T-helper 1 cell treated with Interleukin-12 subunit alpha and Interleukin-12 subunit beta and Interleukin-4 antibody, amounts not matched to agents 30 μg/mL and 1 μg/mL, for 36 hours (primary cell): ENCODE results near the gene MINDY2.
"Not testable (repeated sequence)": the region's sequence is repeated elsewhere in the genome, so short reads cannot be mapped to it uniquely, and the experiment has no call there.

Source experiments
- H3K27ac Mint-ChIP-seq: one replicate; pipeline ENCODE4 v1.8.0; 2021; ENCODE audit warnings: mild to moderate bottlenecking, mixed read lengths
- H3K27me3 Mint-ChIP-seq: one replicate; pipeline ENCODE4 v1.8.0; 2021; ENCODE audit warnings: low read depth, mixed read lengths
- H3K36me3 Mint-ChIP-seq: one replicate; pipeline ENCODE4 v1.8.0; 2021; ENCODE audit warnings: low read depth, mixed read lengths
- H3K4me1 Mint-ChIP-seq: one replicate; pipeline ENCODE4 v1.8.0; 2021; ENCODE audit warnings: low read depth, mixed read lengths
- H3K4me3 Mint-ChIP-seq: one replicate; pipeline ENCODE4 v1.8.0; 2021; ENCODE audit warnings: mild to moderate bottlenecking, moderate library complexity, mixed read lengths
- H3K9me3 Mint-ChIP-seq: one replicate; pipeline ENCODE4 v1.8.0; 2021; ENCODE audit warnings: mixed read lengths

The MINDY2 gene

GRCh38 chr15:58833681-58834426 lies 62.8 kb downstream of the MINDY2 start:
- H3K4me1 Mint-ChIP-seq, H3K27ac Mint-ChIP-seq, H3K4me3 Mint-ChIP-seq, H3K27me3 Mint-ChIP-seq, H3K9me3 Mint-ChIP-seq, H3K36me3 Mint-ChIP-seq: not testable (repeated sequence)

- H3K36me3 Mint-ChIP-seq = peaks cover 4% of the 10 kb centered on the region
- H3K27ac Mint-ChIP-seq = no peak overlapping the region
- no peaks in the 10 kb centered on the region for H3K27me3 Mint-ChIP-seq
- H3K9me3 Mint-ChIP-seq = no peaks in the 10 kb centered on the region
- no peak overlapping the region for H3K4me3 Mint-ChIP-seq
- H3K4me1 Mint-ChIP-seq = no peaks in the 10 kb centered on the region
Measured at GRCh38 chr15:58839485-58839884, 68.4 kb downstream of the MINDY2 start.

- Mint-ChIP-seq H3K27ac (no peak overlapping the region), H3K4me1 (no peaks in the 10 kb centered on the region), H3K36me3 (peaks cover 4% of the 10 kb centered on the region), H3K9me3 (no peaks in the 10 kb centered on the region), H3K27me3 (no peaks in the 10 kb centered on the region), H3K4me3 (no peak overlapping the region)
Measured at GRCh38 chr15:58840048-58840447, 68.9 kb downstream of the MINDY2 start.

GRCh38 chr15:58842713-58843396 lies 71.8 kb downstream of the MINDY2 start:
- no peak overlapping the region for H3K27ac Mint-ChIP-seq
- H3K36me3 Mint-ChIP-seq = peaks cover 18% of the 10 kb centered on the region
- no peak overlapping the region for H3K4me3 Mint-ChIP-seq
- H3K9me3 Mint-ChIP-seq = no peaks in the 10 kb centered on the region
- no peaks in the 10 kb centered on the region for H3K27me3 Mint-ChIP-seq
- H3K4me1 Mint-ChIP-seq = no peaks in the 10 kb centered on the region

GRCh38 chr15:58851205-58851604 lies 80.1 kb downstream of the MINDY2 start:
- peaks cover 29% of the 10 kb centered on the region for H3K36me3 Mint-ChIP-seq
- not testable (repeated sequence) for H3K27ac Mint-ChIP-seq, H3K9me3 Mint-ChIP-seq

GRCh38 chr15:58852347-58852746 lies 81.2 kb downstream of the MINDY2 start:
- Mint-ChIP-seq H3K27me3 (no peaks in the 10 kb centered on the region), H3K4me1 (no peaks in the 10 kb centered on the region), H3K27ac (no peak overlapping the region), H3K4me3 (no peak overlapping the region), H3K9me3 (no peaks in the 10 kb centered on the region), H3K36me3 (peaks cover 27% of the 10 kb centered on the region)

More at GRCh38 chr15:58851205-58851604, 80.1 kb downstream of the MINDY2 start:
- H3K27me3 Mint-ChIP-seq, H3K4me1 Mint-ChIP-seq, H3K4me3 Mint-ChIP-seq: not testable (repeated sequence)

- Mint-ChIP-seq H3K27me3 (no peaks in the 10 kb centered on the region), H3K9me3 (no peaks in the 10 kb centered on the region), H3K27ac (no peak overlapping the region), H3K36me3 (peaks cover 14% of the 10 kb centered on the region), H3K4me3 (no peak overlapping the region), H3K4me1 (no peaks in the 10 kb centered on the region)
Measured at GRCh38 chr15:58854593-58854992, 83.5 kb downstream of the MINDY2 start.

GRCh38 chr15:58856086-58856485 lies 85.0 kb downstream of the MINDY2 start:
- Mint-ChIP-seq H3K4me3 (no peak overlapping the region), H3K27ac (no peak overlapping the region), H3K36me3 (peaks cover 12% of the 10 kb centered on the region), H3K9me3 (no peaks in the 10 kb centered on the region), H3K27me3 (no peaks in the 10 kb centered on the region), H3K4me1 (no peaks in the 10 kb centered on the region)

- H3K9me3 Mint-ChIP-seq, H3K27me3 Mint-ChIP-seq, H3K4me3 Mint-ChIP-seq, H3K4me1 Mint-ChIP-seq, H3K27ac Mint-ChIP-seq: not testable (repeated sequence)
- H3K36me3 Mint-ChIP-seq = peaks cover 12% of the 10 kb centered on the region
Measured at GRCh38 chr15:58856621-58857020, 85.5 kb downstream of the MINDY2 start.

GRCh38 chr15:58862326-58862725 lies 91.2 kb downstream of the MINDY2 start:
- peaks cover 9% of the 10 kb centered on the region for H3K4me1 Mint-ChIP-seq
- no peak overlapping the region for H3K4me3 Mint-ChIP-seq
- H3K9me3 Mint-ChIP-seq = no peaks in the 10 kb centered on the region
- H3K36me3 Mint-ChIP-seq = no peaks in the 10 kb centered on the region
- H3K27ac Mint-ChIP-seq = no peak overlapping the region
- H3K27me3 Mint-ChIP-seq = peaks cover 7% of the 10 kb centered on the region

- Mint-ChIP-seq H3K9me3 (no peaks in the 10 kb centered on the region), H3K4me1 (peaks cover 9% of the 10 kb centered on the region), H3K27me3 (peaks cover 7% of the 10 kb centered on the region), H3K4me3 (peak overlapping the region; percentile 46), H3K27ac (peak overlapping the region; percentile 39), H3K36me3 (peaks cover 2% of the 10 kb centered on the region)
Measured at GRCh38 chr15:58864602-58865424, 93.7 kb downstream of the MINDY2 start.

- Mint-ChIP-seq H3K36me3 (peaks cover 2% of the 10 kb centered on the region), H3K27ac (no peak overlapping the region), H3K9me3 (no peaks in the 10 kb centered on the region), H3K4me3 (no peak overlapping the region), H3K4me1 (peaks cover 9% of the 10 kb centered on the region), H3K27me3 (peaks cover 7% of the 10 kb centered on the region)
Measured at GRCh38 chr15:58865425-58865880, 94.4 kb downstream of the MINDY2 start.

- H3K9me3 Mint-ChIP-seq = no peaks in the 10 kb centered on the region
- H3K4me1 Mint-ChIP-seq = peaks cover 3% of the 10 kb centered on the region
- H3K27me3 Mint-ChIP-seq = peaks cover 7% of the 10 kb centered on the region
- H3K36me3 Mint-ChIP-seq = peaks cover 2% of the 10 kb centered on the region
- H3K4me3 Mint-ChIP-seq = no peak overlapping the region
- no peak overlapping the region for H3K27ac Mint-ChIP-seq
Measured at GRCh38 chr15:58867926-58868325, 96.8 kb downstream of the MINDY2 start.

GRCh38 chr15:58870451-58870850 lies 99.3 kb downstream of the MINDY2 start:
- Mint-ChIP-seq H3K36me3 (peaks cover 2% of the 10 kb centered on the region), H3K27me3 (no peaks in the 10 kb centered on the region), H3K27ac (no peak overlapping the region), H3K4me3 (no peak overlapping the region), H3K9me3 (no peaks in the 10 kb centered on the region), H3K4me1 (no peaks in the 10 kb centered on the region)
